Immature natural killer cell (primary cell): ENCODE measurements around the gene MTHFD2L. TPM values are rescaled to one million over a fixed set of nuclear protein-coding genes. Genes with fewer than 3 reads are reported as not detected.
"Not testable (repeated sequence)": the region's sequence is repeated elsewhere in the genome, so short reads cannot be mapped to it uniquely, and the experiment has no call there.

Experiments
- DNase-seq, 3 donors: peaks; one replicate each; pipeline ENCODE4 v3.0.0; 2022; ENCODE audit warnings: mixed read lengths in 1 of 3
- H3K27ac Mint-ChIP-seq, 6 donors: one replicate each; pipeline ENCODE4 v1.8.0; 2020; ENCODE audit warnings: mixed read lengths in 6 of 6, mild to moderate bottlenecking in 5 of 6, inconsistent platforms in 4 of 6, moderate library complexity in 3 of 6
- H3K27me3 Mint-ChIP-seq, 3 donors: one replicate each; pipeline ENCODE4 v1.8.0; 2020 to 2021; ENCODE audit warnings: low read depth in 3 of 3, mild to moderate bottlenecking in 3 of 3, mixed read lengths in 3 of 3, moderate library complexity in 3 of 3, inconsistent platforms in 1 of 3
- H3K36me3 Mint-ChIP-seq, 3 donors: one replicate each; pipeline ENCODE4 v1.8.0; 2020; ENCODE audit warnings: mixed read lengths in 3 of 3, inconsistent platforms in 2 of 3, mild to moderate bottlenecking in 2 of 3
- H3K4me1 Mint-ChIP-seq, 2 donors: one replicate each; pipeline ENCODE4 v1.8.0; 2020; ENCODE audit warnings: inconsistent platforms in 2 of 2, mild to moderate bottlenecking in 2 of 2, mixed read lengths in 2 of 2, moderate library complexity in 1 of 2
- H3K4me3 Mint-ChIP-seq, 5 donors: one replicate each; pipeline ENCODE4 v1.8.0; 2020; ENCODE audit warnings: mild to moderate bottlenecking in 5 of 5, mixed read lengths in 5 of 5, inconsistent platforms in 3 of 5, moderate library complexity in 3 of 5
- H3K9me3 Mint-ChIP-seq, 6 donors: one replicate each; pipeline ENCODE4 v1.8.0; 2020; ENCODE audit warnings: mild to moderate bottlenecking in 6 of 6, mixed read lengths in 6 of 6, inconsistent platforms in 4 of 6, moderate library complexity in 3 of 6
- polyA plus RNA-seq, 3 donors: library from polyadenylated mRNA; unstranded; fragments of 300-500 nt; fragmentation: Illumina TruSeq; gene quantifications; one replicate each; pipeline ENCODE4 v1.2.3, GENCODE V29; 2021

The MTHFD2L gene
- polyA plus RNA-seq, 3 donors from 2014 or later: 4.5 to 5.7 (median 4.6) TPM

GRCh38 chr4:74120086-74120485, 37.8 kb upstream of the MTHFD2L start:
- H3K36me3 Mint-ChIP-seq: no peaks in the 10 kb centered on the region
- H3K9me3 Mint-ChIP-seq: no peaks in the 10 kb centered on the region
- peaks cover 0 to 2% (median 0%) of the 10 kb centered on the region in 3 donors for H3K27me3 Mint-ChIP-seq
- no peaks in the 10 kb centered on the region for H3K4me1 Mint-ChIP-seq
- no peak overlapping the region for H3K4me3 Mint-ChIP-seq
- no peak for DNase-seq
- H3K27ac Mint-ChIP-seq: no peak overlapping the region

- Mint-ChIP-seq H3K9me3 (no peaks in the 10 kb centered on the region), H3K27ac (no peak overlapping the region), H3K27me3 (peaks cover 0 to 2% (median 0%) of the 10 kb centered on the region in 3 donors), H3K4me1 (no peaks in the 10 kb centered on the region), H3K4me3 (no peak overlapping the region), H3K36me3 (no peaks in the 10 kb centered on the region)
- no peak for DNase-seq
Measured at GRCh38 chr4:74121643-74122579, 36.0 kb upstream of the MTHFD2L start.

- no peak for DNase-seq
- Mint-ChIP-seq H3K27me3 (peaks cover 0 to 2% (median 0%) of the 10 kb centered on the region in 3 donors), H3K4me3 (no peak overlapping the region), H3K27ac (no peak overlapping the region), H3K36me3 (no peaks in the 10 kb centered on the region), H3K9me3 (no peaks in the 10 kb centered on the region), H3K4me1 (no peaks in the 10 kb centered on the region)
Measured at GRCh38 chr4:74123065-74123728, 34.7 kb upstream of the MTHFD2L start.

- H3K36me3 Mint-ChIP-seq: no peaks in the 10 kb centered on the region
- H3K9me3 Mint-ChIP-seq: no peaks in the 10 kb centered on the region
- peaks cover 0 to 3% (median 1%) of the 10 kb centered on the region in 3 donors for H3K27me3 Mint-ChIP-seq
- H3K4me3 Mint-ChIP-seq: no peak overlapping the region
- no peak for DNase-seq
- H3K4me1 Mint-ChIP-seq: no peaks in the 10 kb centered on the region
- no peak overlapping the region for H3K27ac Mint-ChIP-seq
Measured at GRCh38 chr4:74125029-74125428, 32.9 kb upstream of the MTHFD2L start.

- H3K36me3 Mint-ChIP-seq: no peaks in the 10 kb centered on the region
- no peaks in the 10 kb centered on the region for H3K9me3 Mint-ChIP-seq
- H3K27me3 Mint-ChIP-seq: peaks cover 1 to 3% (median 2%) of the 10 kb centered on the region in 3 donors
Measured at GRCh38 chr4:74127745-74128144, 30.2 kb upstream of the MTHFD2L start.

GRCh38 chr4:74130843-74131242, 27.1 kb upstream of the MTHFD2L start:
- not testable (repeated sequence) for DNase-seq, H3K9me3 Mint-ChIP-seq, H3K27me3 Mint-ChIP-seq, H3K27ac Mint-ChIP-seq, H3K4me3 Mint-ChIP-seq, H3K36me3 Mint-ChIP-seq, H3K4me1 Mint-ChIP-seq

More at GRCh38 chr4:74127745-74128144, 30.2 kb upstream of the MTHFD2L start:
- H3K4me1 Mint-ChIP-seq: no peaks in the 10 kb centered on the region
- no peak overlapping the region for H3K27ac Mint-ChIP-seq
- no peak overlapping the region for H3K4me3 Mint-ChIP-seq
- no peak for DNase-seq

- not testable (repeated sequence) for H3K4me1 Mint-ChIP-seq, H3K27ac Mint-ChIP-seq, H3K36me3 Mint-ChIP-seq, DNase-seq, H3K4me3 Mint-ChIP-seq, H3K9me3 Mint-ChIP-seq
- peaks cover 8 to 13% (median 9%) of the 10 kb centered on the region in 3 donors for H3K27me3 Mint-ChIP-seq
Measured at GRCh38 chr4:74132188-74132587, 25.7 kb upstream of the MTHFD2L start.

GRCh38 chr4:74132944-74133343, 25.0 kb upstream of the MTHFD2L start:
- H3K4me3 Mint-ChIP-seq: no peak overlapping the region
- no peak overlapping the region for H3K27ac Mint-ChIP-seq
- peaks cover 8 to 13% (median 9%) of the 10 kb centered on the region in 3 donors for H3K27me3 Mint-ChIP-seq
- no peaks in the 10 kb centered on the region for H3K36me3 Mint-ChIP-seq
- DNase-seq: no peak
- peaks cover 0 to 2% (median 0%) of the 10 kb centered on the region in 6 donors for H3K9me3 Mint-ChIP-seq
- no peaks in the 10 kb centered on the region for H3K4me1 Mint-ChIP-seq

- Mint-ChIP-seq H3K36me3 (no peaks in the 10 kb centered on the region), H3K4me1 (no peaks in the 10 kb centered on the region), H3K9me3 (peaks cover 0 to 2% (median 0%) of the 10 kb centered on the region in 6 donors), H3K4me3 (no peak overlapping the region), H3K27me3 (peaks cover 9 to 13% (median 11%) of the 10 kb centered on the region in 3 donors), H3K27ac (no peak overlapping the region)
- peak in 2 of 3 donors; percentile 11 to 31 for DNase-seq
Measured at GRCh38 chr4:74133786-74134499, 24.0 kb upstream of the MTHFD2L start.

- Mint-ChIP-seq H3K27ac (no peak overlapping the region), H3K36me3 (no peaks in the 10 kb centered on the region), H3K27me3 (peaks cover 9 to 13% (median 11%) of the 10 kb centered on the region in 3 donors), H3K4me3 (no peak overlapping the region), H3K9me3 (peaks cover 0 to 2% (median 0%) of the 10 kb centered on the region in 6 donors), H3K4me1 (no peaks in the 10 kb centered on the region)
- no peak for DNase-seq
Measured at GRCh38 chr4:74134500-74134852, 23.4 kb upstream of the MTHFD2L start.

- no peak for DNase-seq
- Mint-ChIP-seq H3K4me1 (no peaks in the 10 kb centered on the region), H3K27ac (no peak overlapping the region), H3K9me3 (peaks cover 0 to 10% (median 0%) of the 10 kb centered on the region in 6 donors), H3K4me3 (no peak overlapping the region), H3K27me3 (peaks cover 4 to 16% (median 12%) of the 10 kb centered on the region in 3 donors), H3K36me3 (peaks cover 0 to 6% (median 0%) of the 10 kb centered on the region in 3 donors)
Measured at GRCh38 chr4:74146581-74147129, 11.3 kb upstream of the MTHFD2L start.

GRCh38 chr4:74148205-74148604, 9.7 kb upstream of the MTHFD2L start:
- no peak for DNase-seq
- peaks cover 0 to 10% (median 0%) of the 10 kb centered on the region in 6 donors for H3K9me3 Mint-ChIP-seq
- no peak overlapping the region for H3K27ac Mint-ChIP-seq
- peaks cover 4 to 18% (median 8%) of the 10 kb centered on the region in 3 donors for H3K27me3 Mint-ChIP-seq
- H3K4me3 Mint-ChIP-seq: no peak overlapping the region
- no peaks in the 10 kb centered on the region for H3K4me1 Mint-ChIP-seq
- peaks cover 0 to 6% (median 0%) of the 10 kb centered on the region in 3 donors for H3K36me3 Mint-ChIP-seq

- peaks cover 8% of the 10 kb centered on the region in 2 donors for H3K4me1 Mint-ChIP-seq
- peaks cover 0 to 2% (median 0%) of the 10 kb centered on the region in 6 donors for H3K9me3 Mint-ChIP-seq
- H3K4me3 Mint-ChIP-seq: no peak overlapping the region
- no peak overlapping the region for H3K27ac Mint-ChIP-seq
- no peaks in the 10 kb centered on the region for H3K36me3 Mint-ChIP-seq
- no peak for DNase-seq
- peaks cover 2 to 3% (median 2%) of the 10 kb centered on the region in 3 donors for H3K27me3 Mint-ChIP-seq
Measured at GRCh38 chr4:74152836-74153235, 5.1 kb upstream of the MTHFD2L start.
